Retina (tissue), 1 donor: ENCODE measurements around the gene ATP8A2.

ENCODE experiments used
- DNase-seq: peaks from one replicate; pipeline ENCODE4 v3.0.0-alpha.2; 2016

ATP8A2 gene

DNA sequence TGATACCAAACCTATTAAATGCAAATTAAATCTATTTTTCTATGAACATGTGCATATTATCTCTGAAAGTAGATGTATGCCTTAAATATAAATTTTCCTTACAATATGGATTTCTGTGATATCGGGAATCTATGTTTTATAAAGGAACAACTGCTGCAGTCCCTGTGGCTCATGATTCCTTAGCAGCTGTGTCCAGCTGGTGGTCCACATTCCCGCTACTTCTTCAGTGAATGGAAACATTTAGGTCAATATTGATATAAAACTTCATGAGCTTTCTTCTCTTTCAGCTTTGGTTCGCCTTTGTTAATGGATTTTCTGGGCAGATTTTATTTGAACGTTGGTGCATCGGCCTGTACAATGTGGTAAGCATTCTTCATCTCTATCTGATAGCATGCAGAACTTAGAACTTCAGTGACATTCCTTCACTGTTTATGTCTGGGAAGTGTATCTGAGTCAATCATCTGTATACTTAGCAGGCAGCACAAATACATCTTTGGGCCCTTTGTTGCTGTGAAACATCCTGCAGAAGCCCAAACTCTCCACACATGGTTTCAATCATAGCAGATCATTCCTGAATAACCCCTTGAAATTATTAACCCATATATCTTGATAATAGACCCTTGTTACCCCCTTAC is 456.2 kb downstream of the ATP8A2 start:
- no peak for DNase-seq

DNA sequence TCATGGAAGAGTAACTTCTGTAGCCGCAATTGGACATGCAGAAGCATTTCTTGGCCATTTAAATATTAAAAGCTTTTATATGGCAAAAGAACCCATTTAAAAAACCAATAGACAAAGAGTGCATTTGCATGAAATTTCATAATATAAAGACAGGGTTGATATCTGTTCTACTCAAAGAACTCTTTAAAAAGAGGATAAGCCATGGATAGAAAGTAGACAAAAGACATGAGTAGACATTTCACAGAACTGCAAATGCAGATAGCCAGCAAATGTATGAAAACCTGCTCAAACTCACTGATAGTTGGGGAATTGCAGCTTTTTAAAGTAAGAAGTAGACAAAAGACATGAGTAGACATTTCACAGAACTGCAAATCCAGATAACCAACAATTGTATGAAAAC is 462.0 kb downstream of the ATP8A2 start:
- no peak for DNase-seq

DNA sequence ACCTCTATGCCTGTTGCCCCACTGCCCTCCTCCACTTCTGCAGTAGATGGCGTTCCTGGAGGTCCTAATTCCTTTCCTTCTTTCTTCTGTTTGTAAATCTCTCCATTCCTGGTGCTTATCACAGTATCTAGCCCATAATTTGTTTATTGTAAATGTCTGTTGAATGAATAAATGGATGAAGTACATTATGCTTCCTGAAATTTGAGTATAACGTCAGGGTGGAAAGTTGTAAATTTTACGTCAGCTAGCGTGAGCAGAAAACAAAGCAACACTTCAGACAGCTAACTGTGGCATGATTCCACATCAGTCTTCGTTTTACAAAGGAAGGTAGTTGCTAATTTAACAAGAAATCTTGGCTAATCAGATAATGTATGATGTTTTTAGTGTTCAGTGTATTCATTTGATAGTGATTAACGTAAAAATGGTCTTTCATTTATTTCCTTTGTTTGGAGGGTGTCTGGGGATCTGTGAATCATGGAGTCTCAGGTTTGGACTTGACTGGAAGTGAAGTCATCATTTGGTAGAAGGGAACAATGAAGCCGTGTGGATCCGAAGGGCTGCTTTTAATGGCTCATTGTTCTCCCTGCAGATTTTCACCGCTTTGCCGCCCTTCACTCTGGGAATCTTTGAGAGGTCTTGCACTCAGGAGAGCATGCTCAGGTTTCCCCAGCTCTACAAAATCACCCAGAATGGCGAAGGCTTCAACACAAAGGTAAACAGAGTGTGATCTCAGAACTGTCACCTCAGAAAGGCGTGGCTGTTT is 465.0 kb downstream of the ATP8A2 start:
- no peak for DNase-seq

DNA sequence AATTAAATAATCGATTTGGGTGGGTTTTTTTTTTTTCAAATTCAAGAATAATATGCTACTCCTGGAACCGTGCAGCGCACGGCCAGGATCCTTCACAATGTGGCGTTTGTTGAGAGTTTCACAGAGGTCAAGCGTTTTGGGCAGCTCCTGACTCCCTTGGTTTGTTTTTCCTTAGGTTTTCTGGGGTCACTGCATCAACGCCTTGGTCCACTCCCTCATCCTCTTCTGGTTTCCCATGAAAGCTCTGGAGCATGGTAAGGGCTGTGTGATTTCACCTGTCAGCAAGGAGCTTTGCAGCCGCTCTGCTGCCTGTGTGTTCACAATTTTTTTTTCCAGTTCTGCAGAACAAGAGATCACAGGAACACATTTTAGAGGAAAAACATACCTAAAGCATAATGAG is 467.6 kb downstream of the ATP8A2 start:
- no peak for DNase-seq

DNA sequence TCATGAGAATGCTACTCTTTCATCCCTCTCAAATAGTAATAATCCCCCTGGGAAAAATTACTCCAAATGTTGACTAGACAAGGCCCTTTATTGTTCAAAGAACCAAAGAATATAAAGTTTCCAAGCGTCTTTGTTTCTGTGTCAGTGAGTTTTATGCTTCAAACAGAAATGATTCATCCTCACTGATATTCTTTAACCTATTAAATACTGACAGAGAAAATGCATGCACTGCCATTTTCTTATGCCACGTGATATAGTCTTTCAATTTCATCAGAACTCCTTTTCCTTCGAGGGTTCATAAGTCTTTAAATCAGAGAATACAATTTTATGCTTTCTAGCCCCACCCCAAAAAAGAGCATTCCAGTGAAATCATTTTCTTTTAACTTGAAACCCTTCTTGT is 468.5 kb downstream of the ATP8A2 start:
- DNase-seq = no peak

DNA sequence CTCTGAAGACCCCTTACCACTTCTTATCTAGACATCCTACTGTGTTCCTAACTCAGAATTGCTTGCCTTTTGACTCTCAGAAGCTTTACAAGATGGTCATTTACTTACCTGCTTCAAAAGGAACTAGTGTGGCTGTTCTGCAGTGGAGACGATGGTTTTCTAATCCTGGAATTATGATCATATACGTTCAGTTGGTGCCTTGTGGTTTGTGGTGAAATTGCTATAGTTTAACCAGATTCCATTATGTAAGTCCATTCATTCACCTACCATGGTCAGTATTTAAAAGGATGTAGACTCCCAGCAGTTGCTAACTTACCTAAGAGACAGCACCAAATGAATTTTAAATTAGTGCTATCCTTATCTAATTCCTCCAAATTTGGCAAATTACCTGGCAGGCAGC is 469.2 kb downstream of the ATP8A2 start:
- no peak for DNase-seq

DNA sequence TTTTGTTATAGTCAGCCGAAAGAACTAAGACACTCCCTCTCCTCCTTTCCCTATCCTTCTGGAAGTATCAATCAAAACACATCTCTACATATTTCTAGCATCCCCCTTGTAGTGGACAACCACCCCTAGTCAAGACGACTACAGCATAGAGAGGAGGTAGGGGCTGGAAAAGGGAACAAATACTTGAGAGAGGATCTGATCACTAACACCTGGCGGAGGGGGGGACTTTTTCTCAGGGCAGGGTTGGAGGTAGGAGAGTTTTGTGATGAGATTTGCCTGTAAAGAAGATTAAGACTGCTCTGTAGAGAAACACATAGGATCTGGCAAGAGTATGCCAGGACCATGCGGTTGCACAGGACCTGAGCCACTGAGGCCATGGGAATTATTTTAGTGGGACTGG is 471.9 kb downstream of the ATP8A2 start:
- DNase-seq = no peak

DNA sequence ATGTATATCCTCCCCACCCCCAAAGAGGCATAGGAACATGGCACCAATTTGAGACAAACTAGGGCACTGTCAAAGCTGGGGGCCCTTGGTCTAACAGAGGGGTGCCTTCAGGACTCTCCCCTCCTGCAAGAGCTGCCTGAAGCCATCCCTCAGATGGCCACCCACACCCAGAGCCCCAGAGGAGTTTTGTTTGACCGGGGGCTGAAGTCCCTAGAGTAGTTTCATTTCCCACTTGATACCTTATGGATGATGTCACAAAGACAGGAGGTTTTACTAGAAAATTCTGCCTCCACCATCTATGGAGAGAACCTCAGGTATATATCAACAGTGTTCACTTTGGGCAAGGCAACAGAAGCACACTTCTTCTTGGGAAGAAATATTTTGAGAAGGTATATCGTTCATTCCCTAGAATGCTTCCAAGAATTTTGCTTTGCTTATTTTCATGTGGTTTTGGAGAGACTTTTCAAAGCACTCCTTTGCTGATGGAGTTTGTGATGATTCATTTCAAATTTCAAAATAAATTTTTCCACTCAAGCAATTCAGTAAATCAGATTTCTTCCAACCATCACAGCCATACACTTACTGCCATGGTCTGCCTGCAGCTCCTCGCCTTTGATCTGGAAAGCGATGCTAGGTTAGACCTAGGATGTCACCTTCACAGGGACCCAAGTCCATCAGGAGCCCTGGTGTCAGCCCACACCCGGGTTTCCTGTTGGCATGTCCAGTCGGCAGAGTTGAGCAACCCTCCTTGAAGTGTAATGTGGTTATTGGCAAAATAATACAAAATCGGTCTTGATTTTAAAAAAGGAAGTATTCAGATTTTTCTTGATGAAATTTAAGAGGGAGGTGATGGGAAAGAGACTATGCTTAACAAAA is 473.0 kb downstream of the ATP8A2 start:
- no peak for DNase-seq

DNA sequence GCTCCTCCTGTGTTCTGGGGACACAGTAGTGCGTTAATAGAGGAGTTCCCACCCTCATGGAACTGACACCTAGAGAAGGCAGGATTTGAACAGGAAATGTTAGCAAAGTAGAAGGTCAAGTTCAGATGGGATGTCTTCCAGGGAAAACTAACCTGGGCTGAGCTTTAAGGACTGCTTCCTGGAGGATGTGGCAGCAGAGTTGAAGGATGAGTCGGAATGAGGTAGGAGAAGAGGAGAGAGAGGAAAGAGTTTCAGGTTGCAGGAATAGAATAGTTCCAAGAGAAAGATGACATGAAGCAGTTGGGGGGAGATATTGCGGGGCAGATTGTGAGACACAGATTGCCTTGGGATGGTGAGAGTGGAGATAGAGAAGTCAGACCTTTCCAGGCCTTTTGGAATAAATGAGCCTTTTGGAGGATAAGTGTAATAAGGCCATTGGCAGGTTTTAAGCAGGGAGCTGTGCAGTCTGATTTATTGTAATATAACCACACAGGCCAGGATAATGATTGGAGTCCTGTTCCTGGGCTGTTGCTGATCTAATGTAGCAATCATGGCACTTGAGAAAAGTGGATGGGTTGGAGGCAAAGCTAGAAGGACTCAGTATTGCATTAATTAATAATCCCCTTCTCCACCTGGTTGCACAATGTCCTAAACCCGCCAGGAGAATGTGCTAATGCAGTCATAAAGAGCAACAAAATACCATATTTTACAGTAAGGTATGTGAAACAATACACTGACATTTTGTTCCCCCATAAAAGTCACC is 474.6 kb downstream of the ATP8A2 start:
- no peak for DNase-seq

DNA sequence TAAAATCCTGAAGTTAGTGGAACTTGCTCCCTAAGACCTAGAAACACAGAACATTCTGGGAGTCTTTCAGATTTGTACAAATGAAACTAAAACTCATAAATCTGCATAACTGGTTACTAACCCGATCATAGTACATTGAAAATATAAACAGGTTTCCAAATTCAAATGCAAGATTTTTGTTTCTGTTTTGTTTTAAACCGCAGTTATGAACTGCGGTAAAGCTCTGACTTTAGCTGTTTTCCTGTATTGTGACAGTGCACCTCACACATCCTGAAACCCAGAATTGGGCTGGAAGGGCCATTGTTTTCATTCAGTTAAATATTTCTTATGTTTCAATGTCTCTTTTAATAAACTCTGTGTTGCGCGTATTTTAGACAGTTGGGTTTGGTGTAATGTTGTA is 475.4 kb downstream of the ATP8A2 start:
- no peak for DNase-seq

DNA sequence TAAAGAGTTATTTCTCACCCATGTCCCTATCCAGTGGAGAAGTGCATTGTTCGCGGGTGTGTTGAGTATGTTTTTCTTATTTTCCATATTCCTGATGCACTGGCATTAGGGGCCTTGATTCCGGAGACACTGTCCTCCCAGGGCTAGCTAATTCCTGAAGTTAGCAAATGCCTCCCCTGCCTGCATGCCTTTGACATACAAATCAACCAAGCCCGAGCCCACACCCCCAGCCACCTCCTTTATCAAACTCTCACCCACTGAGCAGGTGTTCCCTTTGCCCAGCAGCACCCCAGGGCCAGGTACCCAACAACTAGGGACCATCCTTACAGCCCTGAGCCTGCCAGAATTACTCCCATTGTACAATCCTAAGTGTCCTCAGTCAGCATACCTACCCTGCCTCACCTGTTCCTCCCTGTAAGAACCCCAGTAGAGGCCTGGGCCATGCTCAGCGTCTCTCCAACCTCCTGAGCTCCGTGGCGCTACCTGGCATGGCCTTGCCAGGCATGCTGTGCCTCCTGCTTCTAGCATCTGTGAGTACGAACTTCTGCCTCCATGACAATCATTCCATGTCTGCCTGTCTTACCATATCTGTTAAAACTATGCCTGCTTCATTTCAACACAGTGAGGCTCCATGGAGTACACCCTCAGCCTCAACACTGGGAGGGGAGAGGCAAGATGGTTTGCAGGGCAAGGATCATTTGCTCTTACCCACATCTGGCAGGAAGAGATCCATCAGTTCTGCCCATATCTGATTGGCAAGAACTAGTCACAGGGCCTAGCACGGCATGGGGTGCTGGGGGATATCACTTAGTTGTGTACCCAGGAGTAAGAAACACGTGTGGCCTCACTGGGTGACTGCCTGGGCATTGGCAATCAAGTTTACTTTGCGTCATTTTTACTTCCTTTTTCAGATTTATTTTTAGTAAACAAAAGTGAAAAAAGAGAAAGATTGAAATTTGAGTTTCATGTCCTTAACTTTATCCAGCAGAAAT is 476.2 kb downstream of the ATP8A2 start:
- no peak for DNase-seq

DNA sequence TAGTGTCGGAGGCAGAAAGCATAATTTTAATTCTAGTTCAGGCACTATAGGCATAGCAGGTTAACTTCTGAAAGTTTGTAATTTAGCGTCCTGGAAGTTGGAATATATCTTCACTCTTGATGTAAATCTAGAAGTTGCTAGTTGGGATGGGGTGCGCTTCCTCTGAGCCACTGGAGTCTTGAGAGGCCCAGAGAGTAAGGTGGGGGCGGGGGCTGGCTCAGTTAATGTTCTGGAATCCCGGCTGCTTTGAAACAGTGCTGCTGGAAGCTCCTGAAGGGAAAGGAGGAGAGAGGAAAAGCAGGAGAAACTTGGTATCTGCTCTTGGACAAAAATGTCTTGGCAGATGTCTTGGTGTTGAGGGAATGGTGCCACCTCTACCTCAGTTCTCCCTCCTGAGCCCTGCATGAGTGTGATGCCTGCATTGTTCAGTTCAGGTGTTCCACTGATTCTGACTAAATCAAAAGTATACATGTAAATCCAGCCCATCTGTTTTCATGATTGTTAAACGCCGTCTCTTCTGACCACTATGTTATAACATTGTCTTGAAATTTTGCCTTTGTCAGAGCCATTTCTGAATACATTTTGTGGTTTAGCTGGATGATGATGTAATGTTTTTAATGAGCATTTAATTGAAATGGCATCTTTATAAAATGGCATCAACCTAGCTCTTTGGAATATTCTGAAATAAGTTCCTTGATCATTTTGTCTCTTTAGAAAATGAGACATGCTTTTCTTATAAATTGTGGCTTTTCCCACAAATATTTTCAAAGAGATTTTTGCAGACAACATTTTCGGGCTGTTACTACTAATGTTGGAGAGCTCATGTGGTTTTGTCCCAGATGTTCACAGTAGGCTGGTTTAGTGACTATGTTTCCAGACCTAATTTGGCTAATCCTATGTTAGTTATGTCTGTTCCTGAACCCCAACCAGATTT is 477.3 kb downstream of the ATP8A2 start:
- DNase-seq = no peak

DNA sequence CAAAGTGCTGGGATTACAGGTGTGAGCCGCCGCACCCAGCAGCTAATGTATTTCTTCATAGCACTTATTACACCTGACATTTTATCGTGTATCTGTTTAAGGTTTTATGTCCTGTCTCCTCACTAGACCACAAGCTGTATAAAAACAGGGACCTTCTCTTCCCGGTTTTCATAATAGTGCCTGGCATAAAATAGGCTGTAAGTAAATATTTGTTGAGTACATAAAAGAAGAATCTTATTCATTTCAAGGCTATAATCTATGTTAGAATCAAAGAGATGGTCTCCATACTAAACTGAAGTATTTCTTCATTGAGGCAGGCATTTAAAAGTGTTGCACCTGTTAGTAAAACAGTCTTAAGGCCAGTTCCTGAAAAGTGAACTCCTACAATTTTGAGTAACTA is 486.1 kb downstream of the ATP8A2 start:
- no peak for DNase-seq

DNA sequence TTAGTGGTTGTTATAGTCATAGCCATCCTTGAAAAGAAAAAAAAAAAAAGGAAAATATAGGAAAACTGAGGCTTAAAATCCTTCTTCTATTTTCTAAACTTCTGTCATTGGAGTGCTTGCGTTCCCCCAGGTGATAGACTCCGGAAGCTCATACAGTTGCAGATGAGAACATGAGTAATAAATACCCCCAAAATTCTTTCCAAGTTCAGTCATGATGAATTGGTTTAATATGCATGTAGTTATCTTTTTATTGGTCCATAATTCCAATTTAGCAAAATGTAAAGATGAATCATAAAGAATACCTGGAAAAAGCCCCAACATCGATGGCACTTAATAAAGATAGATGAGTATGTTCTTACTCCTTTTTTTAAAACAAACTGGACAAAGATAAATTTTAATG is 487.8 kb downstream of the ATP8A2 start:
- no peak for DNase-seq

DNA sequence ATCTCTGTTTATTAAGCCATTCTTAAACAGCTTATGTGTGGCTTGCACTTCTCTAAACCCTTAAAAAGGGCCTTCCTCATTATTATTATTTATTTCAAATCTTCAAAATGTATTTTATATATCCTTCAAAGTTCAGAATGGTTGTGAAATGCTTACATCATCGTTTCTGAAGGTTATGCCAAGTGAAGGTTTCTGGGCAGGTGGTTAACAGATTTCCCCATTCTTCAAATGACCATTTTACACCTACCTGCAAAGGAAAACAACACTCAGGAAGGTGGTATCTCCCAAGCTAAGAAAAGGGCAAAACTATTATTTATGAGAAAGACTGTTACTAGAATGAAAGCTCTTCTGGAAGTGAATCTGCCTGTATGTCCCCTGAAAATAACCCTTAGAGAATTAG is 488.5 kb downstream of the ATP8A2 start:
- no peak for DNase-seq

DNA sequence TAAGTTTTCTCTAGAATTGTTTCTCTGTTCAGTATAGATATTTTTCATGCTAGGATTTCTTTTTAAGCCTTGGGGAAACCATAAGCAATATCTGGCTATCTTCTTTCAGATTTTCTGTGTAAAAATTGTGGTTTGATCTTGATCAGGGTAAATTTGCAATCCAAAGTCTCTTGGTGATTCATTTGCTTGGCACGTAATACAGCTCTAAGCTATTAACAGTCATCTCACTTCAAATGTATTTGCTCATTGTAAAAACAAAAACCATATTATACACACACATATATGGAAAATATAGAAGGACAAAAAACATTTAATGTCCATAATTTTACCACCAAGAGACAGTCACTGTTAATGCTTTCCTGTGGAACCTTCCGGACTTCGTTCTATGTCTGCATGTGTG is 489.1 kb downstream of the ATP8A2 start:
- no peak for DNase-seq

DNA sequence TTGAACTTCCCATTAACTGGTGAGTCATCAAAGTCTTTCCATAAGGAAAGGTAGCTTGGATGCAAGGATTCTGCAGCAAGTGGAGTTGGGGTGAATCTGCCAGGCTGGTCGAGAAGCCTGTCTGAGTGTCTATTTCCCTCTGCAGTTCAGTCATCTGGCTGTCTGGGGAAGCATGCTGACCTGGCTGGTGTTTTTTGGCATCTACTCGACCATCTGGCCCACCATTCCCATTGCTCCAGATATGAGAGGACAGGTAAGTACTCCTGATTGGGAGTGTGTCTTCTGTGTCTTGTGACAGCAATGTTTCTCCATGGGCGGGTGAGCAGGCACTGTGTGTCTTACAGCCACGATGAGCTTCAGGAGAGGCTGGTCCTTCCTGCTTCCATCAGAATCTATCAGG is 490.4 kb downstream of the ATP8A2 start:
- DNase-seq = no peak

DNA sequence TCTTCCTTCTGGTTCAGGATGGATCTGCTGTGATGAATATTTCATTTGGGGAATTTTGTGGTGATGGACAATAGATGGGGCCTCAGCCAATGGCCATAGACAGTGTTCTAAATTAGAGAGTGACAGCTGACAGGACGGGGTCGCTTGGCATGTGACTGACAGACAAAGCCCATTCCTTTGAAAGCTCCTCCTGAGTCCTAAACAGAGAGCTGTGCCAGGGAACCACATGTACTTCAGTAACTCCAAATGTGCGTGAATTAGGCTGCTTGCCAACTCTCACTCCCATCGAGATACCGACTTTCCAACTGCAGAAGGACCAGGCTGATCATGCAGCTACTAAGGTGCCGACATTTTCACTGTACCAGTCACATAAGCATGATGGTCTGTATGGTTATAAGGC is 492.3 kb downstream of the ATP8A2 start:
- DNase-seq = no peak

DNA sequence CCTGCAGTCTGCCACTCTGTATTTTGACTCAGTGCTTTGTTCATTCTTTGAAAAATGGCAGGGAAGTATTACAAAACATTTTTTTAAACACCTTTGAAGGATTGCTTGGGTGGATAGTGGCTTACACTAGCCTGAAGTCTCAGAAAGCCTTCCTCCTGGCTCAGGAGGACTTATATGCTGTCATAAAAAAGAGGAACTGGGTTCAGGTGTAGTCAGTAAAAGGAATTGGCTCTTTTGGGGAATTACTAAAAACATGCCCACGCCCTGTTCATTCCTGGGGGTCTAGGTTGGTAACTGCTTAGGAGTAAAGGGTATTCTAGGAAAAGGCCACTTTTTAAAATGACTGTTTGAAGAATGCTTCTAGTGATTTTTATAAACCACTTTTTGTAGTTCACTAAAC is 493.2 kb downstream of the ATP8A2 start:
- no peak for DNase-seq

DNA sequence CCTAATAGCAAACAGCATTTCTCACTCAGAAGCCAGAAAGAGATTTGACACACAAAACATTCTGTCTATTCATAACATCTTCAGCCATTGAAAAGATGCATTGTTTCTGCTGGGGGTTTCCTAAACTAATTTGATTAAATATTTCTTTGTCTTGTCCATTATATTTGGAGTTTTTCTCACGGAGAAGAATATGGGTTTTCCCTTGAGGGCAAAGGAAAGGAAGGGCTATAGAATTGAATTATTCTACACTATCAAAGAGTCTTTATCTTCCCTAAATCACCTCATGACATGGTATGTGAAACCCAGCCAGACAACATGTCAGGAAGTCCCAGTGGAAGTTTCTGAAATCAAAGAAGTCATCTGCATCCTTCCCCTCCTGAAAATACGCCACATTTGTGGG is 493.6 kb downstream of the ATP8A2 start:
- no peak for DNase-seq

DNA sequence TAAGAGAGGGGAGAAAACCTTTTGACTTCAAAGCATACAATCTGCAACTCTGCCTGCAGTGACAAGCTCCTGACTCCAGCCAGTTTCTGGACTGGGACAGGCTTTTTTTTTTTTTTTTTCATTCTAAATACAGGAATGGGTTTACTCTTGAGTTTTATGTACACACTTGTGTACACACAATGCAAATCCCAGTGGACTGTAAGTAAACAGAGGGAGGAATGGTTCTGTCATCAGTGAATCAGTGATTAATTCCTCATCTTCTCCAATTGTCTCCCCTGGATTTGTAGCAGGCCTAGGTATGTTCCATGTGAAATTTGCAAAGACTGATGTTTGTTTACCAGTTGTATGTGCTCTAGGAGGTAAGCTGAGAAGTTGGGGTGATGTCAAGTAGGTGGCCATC is 495.3 kb downstream of the ATP8A2 start:
- no peak for DNase-seq
